ENCODE data around the gene TP53TG5. TPM values are rescaled to one million over a fixed set of nuclear protein-coding genes. Genes with fewer than 3 reads are reported as not detected.

The TP53TG5 gene
- total RNA-seq, 2 experiments from 2014 or later, result not detected

- DNase-seq (ENCODE audit: low spot score), result no peak
- no TSS peak for BruUV-seq (replicated peaks)
- Histone ChIP-seq H3K27ac (ENCODE audit: low read depth, low read length, poor library complexity, severe bottlenecking) (no peak within 1 kb of the TSS), H3K9me2 (ENCODE audit: insufficient read depth, low read length) (no peaks in the 10 kb centered on the region), H3K79me2 (ENCODE audit: insufficient read depth, low read depth, low read length) (no peaks in the 10 kb centered on the region), H4K20me1 (ENCODE audit: insufficient read depth, low read length) (no peaks in the 10 kb centered on the region), H2AFZ (ENCODE audit: low read length) (no peak within 1 kb of the TSS), H3K4me3 (ENCODE audit: low read depth, low read length, poor library complexity, severe bottlenecking) (no peak within 1 kb of the TSS), H3K4me2 (ENCODE audit: low read length) (no peak within 1 kb of the TSS), H3K36me3 (ENCODE audit: insufficient read depth, low read length) (no peaks in the 10 kb centered on the region), H3K4me1 (ENCODE audit: insufficient read depth, low read length, poor library complexity, severe bottlenecking) (no peaks in the 10 kb centered on the region), H3K9me3 (ENCODE audit: low read length) (no peaks in the 10 kb centered on the region)
- intact Hi-C loops (cut with micrococcal nuclease; ENCODE audit: unreplicated experiment), result no loop called here
- TF ChIP-seq, protein P1, sequence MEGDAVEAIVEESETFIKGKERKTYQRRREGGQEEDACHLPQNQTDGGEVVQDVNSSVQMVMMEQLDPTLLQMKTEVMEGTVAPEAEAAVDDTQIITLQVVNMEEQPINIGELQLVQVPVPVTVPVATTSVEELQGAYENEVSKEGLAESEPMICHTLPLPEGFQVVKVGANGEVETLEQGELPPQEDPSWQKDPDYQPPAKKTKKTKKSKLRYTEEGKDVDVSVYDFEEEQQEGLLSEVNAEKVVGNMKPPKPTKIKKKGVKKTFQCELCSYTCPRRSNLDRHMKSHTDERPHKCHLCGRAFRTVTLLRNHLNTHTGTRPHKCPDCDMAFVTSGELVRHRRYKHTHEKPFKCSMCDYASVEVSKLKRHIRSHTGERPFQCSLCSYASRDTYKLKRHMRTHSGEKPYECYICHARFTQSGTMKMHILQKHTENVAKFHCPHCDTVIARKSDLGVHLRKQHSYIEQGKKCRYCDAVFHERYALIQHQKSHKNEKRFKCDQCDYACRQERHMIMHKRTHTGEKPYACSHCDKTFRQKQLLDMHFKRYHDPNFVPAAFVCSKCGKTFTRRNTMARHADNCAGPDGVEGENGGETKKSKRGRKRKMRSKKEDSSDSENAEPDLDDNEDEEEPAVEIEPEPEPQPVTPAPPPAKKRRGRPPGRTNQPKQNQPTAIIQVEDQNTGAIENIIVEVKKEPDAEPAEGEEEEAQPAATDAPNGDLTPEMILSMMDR (conservative IDR thresholded peaks at IDR 0.05; ENCODE audit: low read length), result no peak
- no peak for TF ChIP-seq EZH2phosphoT487 (IDR thresholded peaks at IDR 0.05; ENCODE audit: borderline replicate concordance, low read depth, low read length)
- CTCF ChIA-PET (ENCODE audit: unreplicated experiment), result interaction anchor here (0.5 kb wide), 1 partner anchor 29 kb away, joined by 3 read pairs; no protein-coding TSS in a partner anchor
- POLR2A ChIA-PET, result interaction anchor here (0.6 kb wide), 1 partner anchor 16 kb away, joined by 6 read pairs; no protein-coding TSS in a partner anchor
Observed at GRCh38 chr20:45407783-45408645, 29.9 kb upstream of the TP53TG5 start, which contains the start of gene DBNDD2. Gene DBNDD2 (plus strand): TSS chr20:45408289. CDS start chr20:45408468, 179 bp downstream.

DNA sequence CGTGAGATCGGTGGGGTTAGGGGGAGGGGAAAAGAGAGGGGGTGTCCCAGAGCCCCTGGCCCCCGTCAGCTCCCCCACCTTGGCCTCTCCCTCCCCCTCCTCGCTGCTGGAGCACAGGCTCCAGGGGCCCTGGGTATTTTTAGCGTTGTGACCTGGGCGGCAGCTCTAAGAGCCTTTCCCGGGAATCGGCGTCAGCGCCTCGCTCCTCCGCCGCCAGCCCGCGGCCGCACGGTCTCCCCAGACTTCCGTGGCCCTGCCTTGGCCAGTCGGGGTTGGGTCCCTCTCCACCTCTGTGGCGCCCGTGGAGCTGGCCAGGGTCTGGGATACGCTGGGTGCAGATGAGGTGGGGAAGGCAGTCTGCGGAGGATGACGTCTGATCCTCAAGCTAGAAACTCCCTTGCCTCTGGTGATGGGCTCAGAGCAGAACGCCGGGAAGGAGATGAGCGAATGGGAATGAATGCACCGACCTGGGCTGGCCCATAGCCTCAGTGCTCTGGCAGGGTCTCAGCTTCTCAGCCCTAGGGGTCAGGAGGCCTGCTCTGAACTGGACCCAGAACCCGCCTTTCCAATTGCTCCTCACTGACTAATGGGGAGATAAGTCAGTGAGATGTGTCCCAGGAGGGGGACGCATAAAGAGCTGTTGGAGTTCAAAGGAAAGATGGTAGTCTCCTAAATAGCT, 29.1 kb upstream of the TP53TG5 start:
- Histone ChIP-seq H3K27ac (ENCODE audit: low read depth, low read length, poor library complexity, severe bottlenecking) (no peak overlapping the region), H3K36me3 (ENCODE audit: insufficient read depth, low read length) (no peaks in the 10 kb centered on the region), H3K9me2 (ENCODE audit: insufficient read depth, low read length) (no peaks in the 10 kb centered on the region), H3K79me2 (ENCODE audit: insufficient read depth, low read depth, low read length) (no peaks in the 10 kb centered on the region), H3K4me2 (ENCODE audit: low read length) (no peak overlapping the region; the same call in 1 of the 2 replicates), H3K9me3 (ENCODE audit: low read length) (no peaks in the 10 kb centered on the region; the same call in 1 of the 2 replicates), H3K4me3 (ENCODE audit: low read depth, low read length, poor library complexity, severe bottlenecking) (no peak overlapping the region), H4K20me1 (ENCODE audit: insufficient read depth, low read length) (no peaks in the 10 kb centered on the region), H2AFZ (ENCODE audit: low read length) (no peak overlapping the region), H3K4me1 (ENCODE audit: insufficient read depth, low read length, poor library complexity, severe bottlenecking) (no peaks in the 10 kb centered on the region)
- ChIA-PET POLR2A (interaction anchor here (0.6 kb wide), 1 partner anchor 15 kb away, joined by 6 read pairs; no protein-coding TSS in a partner anchor), CTCF (ENCODE audit: unreplicated experiment) (interaction anchor here (0.5 to 0.6 kb wide), 2 partner anchors 29 to 592 kb away, joined by 3 read pairs; no protein-coding TSS in a partner anchor)
- DNase-seq (ENCODE audit: low spot score), result no peak
- BruUV-seq (replicated peaks), result no TSS peak
- TF ChIP-seq EZH2phosphoT487 (IDR thresholded peaks at IDR 0.05; ENCODE audit: borderline replicate concordance, low read depth, low read length), result no peak
- TF ChIP-seq, protein P1 (conservative IDR thresholded peaks at IDR 0.05; ENCODE audit: low read length), result no peak
- intact Hi-C loops (cut with micrococcal nuclease; ENCODE audit: unreplicated experiment), result no loop called here
